Frontal cortex (tissue), 4 donors: ENCODE measurements around the gene BICRA. TPM values are rescaled to one million over a fixed set of nuclear protein-coding genes. Genes with fewer than 3 reads are reported as not detected.
"Not testable (repeated sequence)": the region's sequence is repeated elsewhere in the genome, so short reads cannot be mapped to it uniquely, and the experiment has no call there.

Experiments
- DNase-seq, 2 donors: peaks; one replicate each; pipeline ENCODE4 v3.0.0; 2012; ENCODE audit warnings: low spot score in 2 of 2
- FAIRE-seq: peaks from 2 replicates; lab custom pipeline; 2012; peaks lifted over from hg19 to GRCh38; lab: Jason Lieb, UNC
- total RNA-seq: library from RNA; depleted of rRNA; stranded (reverse); fragments of >200 nt; gene quantifications from one replicate; pipeline ENCODE4 v1.2.3, GENCODE V29; 2014
- donor health status: control.
- donor health status: control.
- donor health status: control.

Gene BICRA
- total RNA-seq, 1 donor from 2014 or later = 4.1 TPM

DNA sequence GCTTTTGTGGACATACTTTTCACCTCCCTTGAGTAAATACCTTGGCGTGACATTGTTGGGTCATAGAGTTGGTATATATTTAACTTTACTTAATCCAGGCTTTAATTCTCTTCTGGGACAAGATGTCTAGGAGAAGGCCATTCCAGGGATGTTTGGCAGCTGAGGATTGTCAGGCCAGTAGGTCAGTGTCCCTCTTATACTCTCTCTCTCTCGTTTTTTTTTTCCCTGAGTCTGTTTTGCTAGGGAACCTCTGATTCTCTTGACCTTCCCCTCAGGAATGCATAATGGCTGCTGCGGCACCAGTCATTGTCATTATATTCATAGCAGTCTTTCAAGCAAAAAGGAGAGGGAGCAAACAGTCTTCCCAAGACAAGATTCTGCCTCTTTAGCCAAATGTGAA is 48.8 kb downstream of the BICRA start:
- no peak for FAIRE-seq

DNA sequence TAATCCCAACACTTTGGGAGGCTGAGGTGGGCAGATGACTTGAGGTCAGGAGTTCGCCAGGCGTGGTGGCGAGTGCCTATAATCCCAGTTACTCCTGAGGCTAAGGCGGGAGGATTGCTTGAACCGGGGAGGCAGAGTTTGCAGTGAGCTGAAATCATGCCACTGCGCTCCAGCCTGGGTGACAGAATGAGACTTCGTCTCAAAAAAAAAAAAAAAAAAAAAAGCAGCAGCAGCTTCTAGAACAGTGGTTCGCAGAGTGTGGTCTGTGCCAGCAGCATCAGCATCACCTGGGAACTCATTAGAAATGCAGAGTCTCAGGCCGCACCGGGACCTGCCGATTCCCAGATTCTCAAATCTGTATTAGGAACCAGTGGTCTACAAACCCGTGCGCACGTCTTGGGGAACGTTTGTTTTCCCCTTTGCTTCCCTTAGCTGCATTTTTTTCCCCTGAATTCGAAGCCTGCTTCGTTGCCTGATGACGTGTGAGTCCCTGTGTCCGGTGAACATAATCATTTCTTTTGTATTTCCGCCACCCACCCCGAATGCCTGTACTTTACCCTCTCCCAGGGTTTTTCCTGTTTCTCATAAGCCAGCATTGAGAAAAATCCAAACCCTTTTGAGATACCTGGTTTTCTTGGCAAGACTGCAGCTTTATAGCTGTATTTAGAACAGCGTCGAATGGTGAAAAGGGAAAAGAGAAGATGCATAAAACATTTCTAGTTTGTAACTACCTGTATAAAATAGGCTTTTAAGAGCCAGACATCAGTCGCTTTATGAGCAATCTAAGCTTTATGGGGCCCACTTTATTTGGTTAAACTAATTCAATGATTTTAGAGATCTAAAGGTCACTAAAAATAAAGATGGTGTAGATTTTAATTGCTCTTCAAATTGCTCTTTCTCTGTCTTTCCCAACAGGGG is 49.8 kb downstream of the BICRA start:
- DNase-seq (no peak), FAIRE-seq (no peak)

More for the DNA sequence above, 48.8 kb downstream of the BICRA start:
- no peak for DNase-seq

DNA sequence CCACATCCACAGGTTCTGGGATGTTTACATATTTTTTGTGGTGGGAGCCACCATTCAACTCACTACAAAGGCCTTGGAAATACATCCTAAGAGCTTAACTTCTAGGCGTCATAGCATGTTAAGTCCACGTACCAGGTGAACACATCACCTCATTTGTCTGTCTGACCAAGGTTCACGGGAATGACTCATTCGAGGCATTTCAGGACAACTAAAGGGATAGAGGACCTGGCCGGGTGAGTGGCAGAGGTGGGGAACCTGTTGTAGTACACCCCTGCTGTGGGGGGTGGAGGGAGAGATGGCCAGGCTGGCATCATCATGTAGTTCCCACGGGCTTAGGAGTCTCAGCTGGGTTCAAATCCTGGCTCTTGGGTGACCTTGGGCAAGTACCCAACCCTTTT is 51.5 kb downstream of the BICRA start:
- FAIRE-seq (no peak), DNase-seq (no peak)

DNA sequence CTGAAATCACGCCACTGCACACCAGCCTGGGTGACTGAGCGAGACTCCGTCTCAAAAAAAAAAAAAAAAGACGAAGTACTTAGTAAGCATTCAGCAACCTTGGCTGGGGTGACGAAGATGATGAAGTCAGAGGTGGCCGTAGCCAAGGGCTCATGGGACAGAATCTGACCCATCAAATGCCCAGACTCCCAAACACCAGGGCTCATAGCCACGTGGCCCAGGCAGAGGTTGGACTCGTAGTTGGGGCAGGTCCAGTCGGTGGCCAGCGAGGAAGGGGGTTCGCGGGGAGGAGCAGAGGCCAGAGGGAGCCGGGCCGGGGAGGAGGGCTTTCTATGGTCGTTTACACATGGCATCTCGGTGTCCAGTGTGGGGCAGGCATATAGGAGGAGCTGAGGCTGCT is 52.2 kb downstream of the BICRA start:
- FAIRE-seq (no peak), DNase-seq (no peak)

DNA sequence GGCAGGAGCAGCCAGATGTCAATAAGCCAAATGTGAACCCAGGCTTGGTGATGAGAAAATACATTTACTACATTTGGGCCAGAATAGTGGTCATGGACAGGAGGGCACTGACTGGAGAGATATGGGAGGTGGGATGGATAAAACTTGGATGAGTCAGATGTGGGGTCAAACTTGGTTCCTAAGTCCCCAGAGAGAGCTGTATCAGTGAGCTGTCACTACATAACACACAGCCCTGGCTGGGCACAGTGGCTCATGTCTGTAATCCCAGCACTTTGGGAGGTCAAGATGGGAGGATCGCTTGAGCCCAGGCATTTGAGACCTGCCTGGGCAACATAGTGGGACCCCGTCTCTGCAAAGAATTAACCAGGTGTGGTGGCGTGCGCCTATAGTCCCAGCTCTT is 52.7 kb downstream of the BICRA start:
- FAIRE-seq (no peak), DNase-seq (no peak)

DNA sequence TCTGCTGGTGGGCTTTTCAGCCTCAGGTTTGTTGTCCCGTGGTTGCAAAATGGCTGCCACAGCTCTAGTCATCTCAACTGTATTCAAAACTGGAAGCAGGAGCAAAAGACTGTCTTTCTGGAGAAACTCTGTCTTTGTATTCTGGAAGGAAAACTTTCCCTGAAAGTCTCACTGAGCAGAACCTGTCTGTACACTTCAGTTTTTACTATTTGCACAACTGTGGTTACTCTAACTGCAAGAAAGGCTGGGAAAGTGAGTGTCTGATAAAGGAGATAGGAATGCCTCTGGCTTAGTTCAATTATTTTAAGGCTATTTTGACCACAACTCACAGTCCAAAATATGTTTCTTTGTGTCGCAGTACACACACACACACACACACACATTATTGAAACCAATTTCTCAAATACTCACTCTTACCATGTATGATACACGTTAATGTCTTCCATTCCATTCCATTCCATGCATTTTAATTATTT is 54.5 kb downstream of the BICRA start:
- no peak for DNase-seq
- no peak for FAIRE-seq

DNA sequence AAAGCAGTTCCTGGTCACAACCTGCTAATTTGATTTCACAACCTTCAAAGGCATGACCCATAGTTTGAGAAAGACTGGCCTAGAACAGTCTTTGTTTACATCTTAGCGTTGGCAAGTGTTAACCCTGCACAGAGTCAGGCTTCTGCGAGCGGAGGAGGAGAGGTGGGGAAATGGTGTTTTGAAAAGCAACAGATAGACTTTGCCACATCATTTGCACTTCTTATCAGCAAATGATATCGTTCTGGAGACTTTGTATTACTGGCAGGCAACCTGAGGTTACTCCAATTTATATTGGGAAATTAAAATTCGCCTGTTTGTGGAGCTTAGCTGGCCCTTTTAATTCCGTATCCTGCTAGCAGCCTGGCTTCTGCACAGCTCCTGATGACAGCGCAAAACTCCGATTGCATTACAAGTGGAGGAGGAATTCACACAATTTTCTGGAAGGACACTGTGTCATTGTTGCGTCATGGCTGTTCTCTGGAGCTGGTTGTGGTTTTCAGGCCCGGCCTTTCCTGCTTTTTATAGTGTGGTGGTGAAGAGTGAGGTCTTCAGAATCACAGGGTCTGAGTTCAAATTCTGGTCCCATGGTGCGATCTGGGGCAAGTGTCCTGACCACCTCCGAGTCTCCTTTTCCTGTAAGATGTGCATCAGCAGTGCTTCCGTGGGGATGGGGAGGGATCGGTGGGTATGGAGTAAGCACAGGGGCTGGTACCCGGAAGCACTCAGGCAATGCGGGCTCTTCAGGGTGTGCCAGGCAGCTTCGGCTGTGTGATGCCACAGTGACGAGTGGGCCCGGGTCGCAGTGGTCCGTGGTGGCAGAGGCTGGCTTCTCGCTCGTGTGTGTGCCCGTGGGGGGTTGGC is 55.2 kb downstream of the BICRA start:
- FAIRE-seq = no peak
- DNase-seq = peak in 1 of 2 donors; percentile 73

DNA sequence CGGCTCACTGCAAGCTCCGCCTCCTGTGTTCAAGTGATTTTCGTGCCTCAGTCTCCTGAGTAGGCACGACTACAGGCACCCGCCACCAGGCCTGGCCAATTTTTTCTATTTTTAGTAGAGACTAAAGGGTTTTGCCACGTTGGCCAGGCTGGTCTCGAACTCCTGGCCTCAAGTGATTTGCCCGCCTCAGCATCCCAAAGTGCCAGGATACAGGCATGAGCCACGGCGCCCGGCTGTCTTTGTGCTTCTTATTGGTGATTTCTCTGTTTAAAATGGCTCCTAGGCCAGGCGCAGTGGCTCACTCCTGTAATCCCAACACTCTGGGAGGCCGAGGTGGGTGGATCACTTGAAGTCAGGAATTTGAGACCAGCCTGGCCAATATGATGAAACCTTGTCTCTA is 59.6 kb downstream of the BICRA start:
- not testable (repeated sequence) for FAIRE-seq

DNA sequence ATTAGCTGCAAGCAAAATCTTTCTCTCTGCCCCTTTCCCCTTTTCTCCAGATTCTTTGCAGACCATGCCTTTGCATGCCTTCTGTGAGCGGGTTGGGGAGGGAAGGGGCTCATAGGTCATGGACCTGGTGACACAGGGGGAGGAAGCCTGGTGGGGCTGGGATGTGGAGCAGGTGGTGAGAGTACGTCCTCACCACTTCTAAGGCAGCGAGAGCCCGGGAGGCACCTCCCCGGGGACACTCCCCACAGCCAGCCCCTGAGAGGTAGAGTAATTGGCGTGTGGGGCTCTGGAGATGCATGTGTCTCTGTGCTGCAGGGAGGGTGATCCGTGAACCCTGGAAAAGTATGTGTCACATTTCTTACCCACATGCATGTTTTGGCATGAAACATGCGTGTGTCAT is 61.8 kb downstream of the BICRA start:
- FAIRE-seq (no peak), DNase-seq (no peak)

More for the DNA sequence above, 59.6 kb downstream of the BICRA start:
- DNase-seq = not testable (repeated sequence)

DNA sequence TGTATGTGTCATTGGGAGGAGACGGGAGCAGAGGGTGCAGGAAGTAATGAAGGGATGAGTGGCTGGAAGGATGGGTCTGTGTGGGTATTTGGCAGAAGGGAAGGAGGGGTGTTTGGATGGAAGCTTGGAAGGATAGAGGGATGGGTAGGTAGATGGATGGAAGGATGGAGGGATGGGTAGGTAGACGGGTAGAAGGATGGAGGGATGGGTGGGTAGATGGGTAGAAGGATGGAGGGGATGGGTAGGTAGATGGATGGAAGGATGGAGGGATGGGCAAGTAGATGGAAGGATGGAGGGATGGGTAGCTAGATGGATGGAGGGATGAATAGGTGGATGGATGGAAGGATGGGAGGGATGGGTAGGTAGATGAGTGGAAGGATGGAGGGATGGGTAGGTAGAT is 62.6 kb downstream of the BICRA start:
- FAIRE-seq = no peak
- no peak for DNase-seq

DNA sequence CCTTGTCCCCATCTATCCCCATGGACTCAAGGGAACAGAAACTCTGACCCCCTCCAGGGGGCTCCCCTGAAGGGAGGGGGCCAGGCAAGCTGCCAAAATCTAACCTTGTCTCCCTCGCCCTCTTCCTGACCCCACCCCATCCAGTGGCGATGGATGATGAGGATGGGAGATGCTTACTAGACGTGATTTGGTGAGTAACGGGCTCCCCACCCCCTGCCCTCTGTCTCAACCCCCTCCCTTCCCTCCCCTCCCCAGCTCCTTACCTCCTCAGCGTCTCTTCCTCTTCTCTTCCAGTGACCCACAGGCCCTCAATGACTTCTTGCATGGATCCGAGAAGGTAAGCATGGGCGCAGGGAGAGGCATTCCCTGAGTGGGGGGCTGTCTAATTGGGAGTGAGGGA is 64.5 kb downstream of the BICRA start:
- no peak for FAIRE-seq

DNA sequence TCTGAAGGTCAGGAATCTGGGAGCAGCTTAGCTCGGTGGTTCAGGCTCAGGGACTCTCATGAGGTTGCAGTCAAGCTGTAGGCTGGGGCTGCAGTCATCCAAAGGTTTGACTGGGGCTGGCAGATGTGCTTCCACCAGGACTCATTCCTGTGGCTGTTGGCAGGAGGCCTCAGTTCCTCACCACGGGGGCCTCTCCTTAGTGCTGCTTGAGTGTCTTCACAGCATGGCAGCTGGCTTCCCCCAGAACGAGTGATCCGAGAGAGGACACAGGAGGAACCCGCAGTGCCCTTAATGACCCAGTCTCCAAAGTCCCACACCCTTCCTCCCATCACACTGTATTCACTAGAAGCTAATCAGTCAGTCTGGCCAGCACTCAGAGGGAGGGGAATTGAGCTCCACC is 65.6 kb downstream of the BICRA start:
- FAIRE-seq (no peak), DNase-seq (no peak)

More for the DNA sequence above, 64.5 kb downstream of the BICRA start:
- no peak for DNase-seq

DNA sequence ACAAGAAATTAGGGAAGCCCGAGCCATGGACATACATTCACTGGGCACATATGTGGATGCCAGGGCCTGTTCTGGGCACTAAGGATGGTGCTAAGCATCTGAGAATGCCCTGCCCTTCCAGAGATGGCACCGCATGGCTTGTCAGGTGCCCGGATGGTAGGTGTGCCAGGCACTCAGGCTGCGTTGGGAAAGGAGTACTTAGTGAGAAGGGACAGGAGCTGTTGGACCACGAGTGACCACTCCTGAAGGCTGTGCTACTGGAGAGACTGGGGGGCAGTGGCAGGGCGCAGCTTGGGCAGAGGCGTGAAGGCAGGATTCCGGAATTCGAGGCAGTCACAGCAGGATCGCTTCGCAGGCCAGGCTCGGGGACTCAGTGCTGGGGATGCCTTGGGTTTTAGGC is 66.3 kb downstream of the BICRA start:
- FAIRE-seq (no peak), DNase-seq (no peak)

DNA sequence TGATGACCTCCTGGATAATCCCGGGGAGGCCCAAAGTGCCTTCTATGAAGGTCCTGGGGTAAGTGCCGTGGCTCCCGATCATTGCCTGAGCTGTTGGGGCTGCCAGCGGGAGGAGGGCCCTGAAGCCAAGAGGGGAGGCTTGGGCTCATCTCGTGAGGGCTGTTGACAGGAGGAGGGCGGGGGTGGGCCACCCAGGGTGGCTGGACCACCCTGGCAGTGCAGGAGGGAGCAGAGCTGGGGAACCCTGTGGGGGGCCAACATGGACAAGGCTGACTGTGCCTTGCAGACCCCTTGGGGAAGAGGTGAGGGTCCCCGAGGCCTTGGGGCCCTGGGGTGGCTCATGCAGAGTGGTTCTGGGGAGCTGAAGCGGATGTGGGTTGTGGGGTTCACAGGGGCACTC is 66.9 kb downstream of the BICRA start:
- FAIRE-seq (no peak), DNase-seq (no peak)

DNA sequence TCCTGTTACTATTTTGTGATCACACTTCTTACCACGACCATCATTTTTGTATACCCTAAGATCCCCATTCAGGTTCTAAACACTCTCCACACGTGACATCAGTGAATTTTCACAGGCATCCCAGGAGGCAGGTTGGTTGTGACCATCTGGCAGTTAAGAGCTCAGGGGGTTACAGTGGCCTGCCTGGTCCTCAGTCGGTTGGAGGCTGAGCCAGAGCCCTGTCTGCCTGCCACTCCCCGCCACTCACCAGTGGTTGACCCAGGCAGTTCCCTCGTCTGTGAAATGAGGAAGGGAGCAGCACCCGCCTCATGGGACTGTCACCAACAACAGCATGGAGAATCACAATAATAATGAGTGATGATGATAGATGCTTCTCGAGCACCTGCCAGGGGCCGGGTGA is 67.9 kb downstream of the BICRA start:
- FAIRE-seq = no peak
- no peak for DNase-seq

DNA sequence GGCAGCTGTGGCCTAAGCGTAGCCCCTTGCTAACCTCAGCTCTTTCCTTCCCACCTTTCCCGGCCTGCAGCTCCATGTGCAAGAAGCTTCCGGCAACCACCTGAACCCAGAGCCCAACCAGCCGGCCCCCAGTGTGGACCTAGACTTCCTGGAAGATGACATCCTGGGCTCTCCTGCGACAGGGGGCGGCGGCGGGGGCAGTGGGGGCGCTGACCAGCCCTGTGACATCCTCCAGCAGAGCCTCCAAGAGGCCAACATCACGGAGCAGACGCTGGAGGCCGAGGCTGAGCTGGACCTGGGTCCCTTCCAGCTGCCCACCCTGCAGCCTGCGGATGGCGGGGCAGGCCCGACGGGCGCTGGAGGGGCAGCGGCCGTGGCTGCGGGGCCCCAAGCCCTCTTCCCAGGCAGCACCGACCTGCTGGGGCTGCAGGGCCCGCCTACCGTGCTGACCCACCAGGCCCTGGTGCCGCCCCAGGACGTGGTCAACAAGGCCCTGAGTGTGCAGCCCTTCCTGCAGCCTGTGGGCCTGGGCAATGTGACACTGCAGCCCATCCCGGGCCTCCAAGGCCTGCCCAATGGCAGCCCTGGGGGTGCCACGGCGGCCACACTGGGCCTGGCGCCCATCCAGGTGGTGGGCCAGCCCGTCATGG is 70.4 kb downstream of the BICRA start:
- FAIRE-seq (no peak), DNase-seq (no peak)

DNA sequence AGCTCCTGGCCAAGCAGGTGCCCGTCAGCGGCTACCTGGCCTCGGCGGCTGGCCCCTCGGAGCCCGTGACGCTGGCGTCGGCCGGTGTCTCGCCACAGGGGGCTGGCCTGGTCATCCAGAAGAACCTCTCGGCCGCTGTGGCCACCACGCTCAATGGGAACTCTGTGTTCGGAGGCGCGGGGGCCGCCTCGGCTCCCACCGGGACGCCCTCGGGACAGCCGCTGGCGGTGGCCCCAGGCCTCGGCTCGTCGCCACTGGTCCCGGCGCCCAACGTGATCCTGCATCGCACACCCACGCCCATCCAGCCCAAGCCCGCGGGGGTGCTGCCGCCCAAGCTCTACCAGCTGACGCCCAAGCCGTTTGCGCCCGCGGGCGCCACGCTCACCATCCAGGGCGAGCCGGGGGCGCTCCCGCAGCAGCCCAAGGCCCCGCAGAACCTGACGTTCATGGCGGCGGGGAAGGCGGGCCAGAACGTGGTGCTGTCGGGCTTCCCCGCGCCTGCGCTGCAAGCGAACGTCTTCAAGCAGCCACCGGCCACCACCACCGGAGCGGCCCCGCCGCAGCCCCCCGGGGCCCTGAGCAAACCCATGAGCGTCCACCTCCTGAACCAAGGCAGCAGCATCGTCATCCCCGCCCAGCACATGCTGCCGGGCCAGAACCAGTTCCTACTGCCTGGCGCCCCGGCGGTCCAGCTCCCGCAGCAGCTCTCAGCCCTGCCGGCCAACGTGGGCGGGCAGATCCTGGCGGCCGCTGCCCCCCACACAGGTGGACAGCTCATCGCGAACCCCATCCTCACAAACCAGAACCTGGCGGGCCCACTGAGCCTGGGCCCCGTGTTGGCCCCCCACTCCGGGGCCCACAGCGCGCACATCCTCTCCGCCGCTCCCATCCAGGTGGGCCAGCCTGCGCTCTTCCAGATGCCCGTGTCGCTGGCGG is 71.3 kb downstream of the BICRA start:
- no peak for DNase-seq
- no peak for FAIRE-seq

DNA sequence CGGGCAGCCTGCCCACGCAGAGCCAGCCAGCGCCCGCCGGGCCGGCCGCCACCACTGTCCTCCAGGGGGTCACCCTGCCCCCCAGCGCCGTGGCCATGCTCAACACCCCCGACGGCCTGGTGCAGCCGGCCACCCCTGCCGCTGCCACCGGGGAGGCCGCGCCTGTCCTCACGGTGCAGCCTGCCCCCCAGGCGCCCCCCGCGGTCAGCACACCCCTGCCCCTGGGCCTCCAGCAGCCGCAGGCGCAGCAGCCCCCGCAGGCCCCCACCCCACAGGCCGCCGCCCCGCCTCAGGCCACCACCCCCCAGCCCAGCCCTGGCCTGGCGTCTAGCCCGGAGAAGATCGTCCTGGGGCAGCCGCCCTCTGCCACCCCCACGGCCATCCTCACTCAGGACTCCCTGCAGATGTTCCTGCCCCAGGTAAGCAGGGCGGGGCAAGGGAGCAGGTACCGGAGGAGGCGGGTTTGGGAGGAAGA is 72.0 kb downstream of the BICRA start:
- DNase-seq (no peak), FAIRE-seq (no peak)

DNA sequence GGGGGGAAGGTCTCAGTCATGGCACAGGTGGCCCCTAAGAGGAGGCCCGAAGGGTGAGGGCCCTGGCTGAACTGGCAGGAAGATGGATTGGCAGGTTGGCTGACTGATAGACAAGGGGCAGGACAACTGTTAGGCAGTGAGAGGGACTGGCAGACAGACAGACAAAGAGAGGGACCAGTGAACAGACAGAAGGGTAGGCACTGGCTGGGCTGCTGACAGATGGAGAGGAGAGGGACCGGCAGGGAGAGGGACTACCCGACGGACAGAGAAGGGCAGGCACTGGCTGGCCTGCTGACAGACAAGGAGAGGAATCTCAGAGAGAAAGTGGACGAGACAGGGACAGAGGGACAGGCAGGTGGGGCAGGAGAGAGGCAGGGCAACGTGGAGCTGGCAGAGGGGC is 72.5 kb downstream of the BICRA start:
- FAIRE-seq = no peak
- no peak for DNase-seq
